ENCODE measurements around the gene FAM200A. TPM values are rescaled to one million over a fixed set of nuclear protein-coding genes. Genes with fewer than 3 reads are reported as not detected.

FAM200A gene
- total and polyA plus RNA-seq, 2 of the 13 experiments (the other 11 are each of a cell fraction or from before 2014, with no cell fraction given), result 4.7 to 6.3 TPM

- no peak for TF ChIP-seq LRRFIP1 (CRISPR knock-in tag; conservative IDR thresholded peaks at IDR 0.05)
- TF ChIP-seq KDM1A (CRISPR knock-in tag; IDR thresholded peaks at IDR 0.05), result no peak
- no peak for TF ChIP-seq ZNF318 (CRISPR knock-in tag; IDR thresholded peaks at IDR 0.05)
- TF ChIP-seq NFKBIZ (CRISPR knock-in tag; IDR thresholded peaks at IDR 0.05), result no peak
- no peak for TF ChIP-seq ZBTB43 (CRISPR knock-in tag; conservative IDR thresholded peaks at IDR 0.05)
- no peak for TF ChIP-seq ZNF431 (CRISPR knock-in tag; IDR thresholded peaks at IDR 0.05; ENCODE audit: borderline replicate concordance, low read depth)
- no peak for TF ChIP-seq ZNF17 (CRISPR knock-in tag; IDR thresholded peaks at IDR 0.05)
- no peak for TF ChIP-seq MAFG (CRISPR knock-in tag; IDR thresholded peaks at IDR 0.05)
- TF ChIP-seq HMG20A (CRISPR knock-in tag; IDR thresholded peaks at IDR 0.05; ENCODE audit: borderline replicate concordance), result no peak
- no peak for TF ChIP-seq MAF1 (CRISPR knock-in tag; IDR thresholded peaks at IDR 0.05; ENCODE audit: borderline replicate concordance)
- no peak for TF ChIP-seq MTF2 (CRISPR knock-in tag; IDR thresholded peaks at IDR 0.05; ENCODE audit: borderline replicate concordance)
- TF ChIP-seq MED8 (CRISPR knock-in tag; IDR thresholded peaks at IDR 0.05; ENCODE audit: insufficient replicate concordance), result no peak
- no peak for TF ChIP-seq ZNF276 (CRISPR knock-in tag; IDR thresholded peaks at IDR 0.05; ENCODE audit: low read depth)
- TF ChIP-seq ZFP36L1 (CRISPR knock-in tag; IDR thresholded peaks at IDR 0.05), result no peak
- no peak for TF ChIP-seq HOXA9 (CRISPR knock-in tag; IDR thresholded peaks at IDR 0.05; ENCODE audit: borderline replicate concordance)
Observed at GRCh38 chr7:99504603-99505323, 47.2 kb downstream of the FAM200A start, which contains the start of gene ZKSCAN5 (continued).

Data from HepG2 (cell line).